ENCODE results near the gene SHBG. TPM values are rescaled to one million over a fixed set of nuclear protein-coding genes. Genes with fewer than 3 reads are reported as not detected.

SHBG gene
- polyA plus RNA-seq, 1 donor (not counting 4 experiments of a cell fraction or from before 2014, with no cell fraction given): 0.14 TPM

DNA sequence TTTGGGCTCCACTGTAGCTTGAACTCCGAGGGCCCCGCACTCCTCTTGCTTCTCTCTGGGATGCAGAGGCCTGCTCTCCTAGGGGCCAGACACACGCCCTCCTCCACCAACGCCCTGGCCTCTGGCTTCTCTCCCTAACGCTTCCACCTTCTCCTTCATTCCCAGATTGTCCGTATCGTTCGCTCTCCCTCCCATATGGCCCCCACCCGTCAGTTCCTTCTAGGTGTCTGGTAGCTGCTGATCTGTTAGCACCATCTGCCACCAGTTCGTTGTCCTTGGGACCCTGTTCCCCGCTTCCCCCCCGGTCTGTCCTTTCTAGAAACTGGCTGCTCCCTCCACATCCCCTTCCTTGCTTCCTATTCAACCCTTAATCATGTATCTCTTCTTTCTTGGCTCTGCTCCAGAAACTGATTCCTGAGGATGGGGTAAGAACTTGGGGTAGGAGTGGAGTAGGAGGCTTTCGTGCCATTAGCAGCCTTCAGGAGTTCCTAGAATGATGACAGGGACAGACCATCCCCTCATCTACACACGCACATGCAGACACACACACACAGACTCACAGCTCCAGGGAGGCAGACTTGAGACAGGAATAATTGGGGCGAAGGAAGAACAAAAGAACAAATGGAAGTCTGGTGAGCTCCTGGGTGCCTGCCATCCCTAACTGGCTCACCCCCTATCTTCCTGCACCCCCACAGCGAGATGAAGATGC is 25.1 kb downstream of the SHBG start:
- no peak overlapping the region for H3K4me2 ChIP-seq (ENCODE audit: control insufficient read depth, extremely low read depth, insufficient read depth, low read depth, low read length)
- H3K4me3 ChIP-seq (ENCODE audit: control insufficient read depth in 2 of 3, extremely low read depth in 1 of 3, insufficient read depth in 2 of 3, low read depth in 1 of 3, low read length in 3 of 3): no peak overlapping the region
- FAIRE-seq (no peak), DNase-seq (ENCODE audit: low read depth, low spot score) (no peak)
- H3K79me2 ChIP-seq (ENCODE audit: control insufficient read depth, insufficient read depth, low read length): no peaks in the 10 kb centered on the region
- no peaks in the 10 kb centered on the region for H3K9me3 ChIP-seq (ENCODE audit: control insufficient read depth, low read depth, low read length)
- no peak for TF ChIP-seq EZH2 (IDR thresholded peaks at IDR 0.05; ENCODE audit: low read length)
- TF ChIP-seq, protein P1, sequence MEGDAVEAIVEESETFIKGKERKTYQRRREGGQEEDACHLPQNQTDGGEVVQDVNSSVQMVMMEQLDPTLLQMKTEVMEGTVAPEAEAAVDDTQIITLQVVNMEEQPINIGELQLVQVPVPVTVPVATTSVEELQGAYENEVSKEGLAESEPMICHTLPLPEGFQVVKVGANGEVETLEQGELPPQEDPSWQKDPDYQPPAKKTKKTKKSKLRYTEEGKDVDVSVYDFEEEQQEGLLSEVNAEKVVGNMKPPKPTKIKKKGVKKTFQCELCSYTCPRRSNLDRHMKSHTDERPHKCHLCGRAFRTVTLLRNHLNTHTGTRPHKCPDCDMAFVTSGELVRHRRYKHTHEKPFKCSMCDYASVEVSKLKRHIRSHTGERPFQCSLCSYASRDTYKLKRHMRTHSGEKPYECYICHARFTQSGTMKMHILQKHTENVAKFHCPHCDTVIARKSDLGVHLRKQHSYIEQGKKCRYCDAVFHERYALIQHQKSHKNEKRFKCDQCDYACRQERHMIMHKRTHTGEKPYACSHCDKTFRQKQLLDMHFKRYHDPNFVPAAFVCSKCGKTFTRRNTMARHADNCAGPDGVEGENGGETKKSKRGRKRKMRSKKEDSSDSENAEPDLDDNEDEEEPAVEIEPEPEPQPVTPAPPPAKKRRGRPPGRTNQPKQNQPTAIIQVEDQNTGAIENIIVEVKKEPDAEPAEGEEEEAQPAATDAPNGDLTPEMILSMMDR (optimal IDR thresholded peaks at IDR 0.05 in 1 of 3, IDR thresholded peaks at IDR 0.05 in 1 of 3, conservative IDR thresholded peaks at IDR 0.05 in 1 of 3; ENCODE audit: extremely low read depth in 1 of 3, insufficient read depth in 2 of 3, low read length in 3 of 3): no peak
- no peak overlapping the region for H2AFZ ChIP-seq (ENCODE audit: control insufficient read depth, low read length)
- H3K4me1 ChIP-seq (ENCODE audit: control insufficient read depth, extremely low read depth, insufficient read depth, low read length): peaks cover 4% of the 10 kb centered on the region
- dilution Hi-C loops (cut with MboI; ENCODE audit: extremely low pct_ligation_motif_present, low sequenced_read_pairs): no loop called here
- peaks cover 43% of the 10 kb centered on the region for H3K27me3 ChIP-seq (ENCODE audit: control insufficient read depth, extremely low read depth, insufficient read depth, low read length)
- H4K20me1 ChIP-seq (ENCODE audit: control insufficient read depth, extremely low read depth, insufficient read depth, low read length): no peaks in the 10 kb centered on the region
- no peaks in the 10 kb centered on the region for H3K36me3 ChIP-seq (ENCODE audit: control insufficient read depth in 2 of 2, extremely low read depth in 1 of 2, insufficient read depth in 2 of 2, low read length in 2 of 2)
- no peaks in the 10 kb centered on the region for H3K9me1 ChIP-seq (ENCODE audit: control insufficient read depth, extremely low read depth, insufficient read depth, low read length)
- H3K9ac ChIP-seq (ENCODE audit: control insufficient read depth, extremely low read depth, insufficient read depth, low read length): no peak overlapping the region
- H3K27ac ChIP-seq (ENCODE audit: control insufficient read depth, insufficient read depth, low read length): no peak overlapping the region

DNA sequence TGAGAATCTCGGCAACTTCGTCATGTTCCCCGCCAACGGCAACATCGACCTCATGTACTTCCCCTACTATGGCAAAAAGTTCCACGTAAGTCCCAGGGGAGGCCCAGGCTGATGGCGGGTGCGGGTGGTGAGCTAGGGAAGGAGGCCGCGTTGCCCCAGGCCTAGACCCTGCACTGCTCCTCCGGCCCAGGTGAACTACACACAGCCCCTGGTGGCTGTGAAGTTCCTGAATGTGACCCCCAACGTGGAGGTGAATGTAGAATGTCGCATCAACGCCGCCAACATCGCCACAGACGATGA is 25.6 kb downstream of the SHBG start:
- Histone ChIP-seq H3K9me3 (ENCODE audit: control insufficient read depth, low read depth, low read length) (no peaks in the 10 kb centered on the region), H3K79me2 (ENCODE audit: control insufficient read depth, insufficient read depth, low read length) (no peaks in the 10 kb centered on the region), H3K27me3 (ENCODE audit: control insufficient read depth, extremely low read depth, insufficient read depth, low read length) (peaks cover 38% of the 10 kb centered on the region), H3K4me3 (ENCODE audit: control insufficient read depth in 2 of 3, extremely low read depth in 1 of 3, insufficient read depth in 2 of 3, low read depth in 1 of 3, low read length in 3 of 3) (no peak overlapping the region), H3K4me2 (ENCODE audit: control insufficient read depth, extremely low read depth, insufficient read depth, low read depth, low read length) (no peak overlapping the region), H3K4me1 (ENCODE audit: control insufficient read depth, extremely low read depth, insufficient read depth, low read length) (peaks cover 4% of the 10 kb centered on the region), H3K36me3 (ENCODE audit: control insufficient read depth in 2 of 2, extremely low read depth in 1 of 2, insufficient read depth in 2 of 2, low read length in 2 of 2) (no peaks in the 10 kb centered on the region), H3K9ac (ENCODE audit: control insufficient read depth, extremely low read depth, insufficient read depth, low read length) (no peak overlapping the region), H3K9me1 (ENCODE audit: control insufficient read depth, extremely low read depth, insufficient read depth, low read length) (no peaks in the 10 kb centered on the region), H4K20me1 (ENCODE audit: control insufficient read depth, extremely low read depth, insufficient read depth, low read length) (no peaks in the 10 kb centered on the region), H3K27ac (ENCODE audit: control insufficient read depth, insufficient read depth, low read length) (no peak overlapping the region), H2AFZ (ENCODE audit: control insufficient read depth, low read length) (no peak overlapping the region)
- dilution Hi-C loops (cut with MboI; ENCODE audit: extremely low pct_ligation_motif_present, low sequenced_read_pairs): no loop called here
- TF ChIP-seq, protein P1 (optimal IDR thresholded peaks at IDR 0.05 in 1 of 3, IDR thresholded peaks at IDR 0.05 in 1 of 3, conservative IDR thresholded peaks at IDR 0.05 in 1 of 3; ENCODE audit: extremely low read depth in 1 of 3, insufficient read depth in 2 of 3, low read length in 3 of 3): no peak
- no peak for TF ChIP-seq EZH2 (IDR thresholded peaks at IDR 0.05; ENCODE audit: low read length)
- DNase-seq (ENCODE audit: low read depth, low spot score): no peak
- FAIRE-seq: no peak
